Measurements from ENCODE around the gene ANKRD45.
"Not testable (repeated sequence)": the region's sequence is repeated elsewhere in the genome, so short reads cannot be mapped to it uniquely, and the experiment has no call there.

ANKRD45 gene

GRCh38 chr1:173572201-173572873 lies 97.3 kb downstream of the ANKRD45 start:
- no peak for DNase-seq (ENCODE audit: low spot score)

GRCh38 chr1:173570370-173571007 lies 99.2 kb downstream of the ANKRD45 start:
- no peak for DNase-seq (ENCODE audit: low spot score)

GRCh38 chr1:173568483-173568882 lies 101.2 kb downstream of the ANKRD45 start:
- no peak for DNase-seq (ENCODE audit: low spot score)

- DNase-seq (ENCODE audit: low spot score): not testable (repeated sequence)
Measured at GRCh38 chr1:173563846-173564245, 105.8 kb downstream of the ANKRD45 start.

- DNase-seq (ENCODE audit: low spot score): no peak
Measured at GRCh38 chr1:173562813-173563212, 106.8 kb downstream of the ANKRD45 start.

- DNase-seq (ENCODE audit: low spot score): no peak
Measured at GRCh38 chr1:173561263-173561662, 108.4 kb downstream of the ANKRD45 start.

- DNase-seq (ENCODE audit: low spot score): no peak
Measured at GRCh38 chr1:173560285-173560880, 109.3 kb downstream of the ANKRD45 start.
